ENCODE data around the gene PREPL.
"Not testable (repeated sequence)": the region's sequence is repeated elsewhere in the genome, so short reads cannot be mapped to it uniquely, and the experiment has no call there.

The PREPL gene

DNA sequence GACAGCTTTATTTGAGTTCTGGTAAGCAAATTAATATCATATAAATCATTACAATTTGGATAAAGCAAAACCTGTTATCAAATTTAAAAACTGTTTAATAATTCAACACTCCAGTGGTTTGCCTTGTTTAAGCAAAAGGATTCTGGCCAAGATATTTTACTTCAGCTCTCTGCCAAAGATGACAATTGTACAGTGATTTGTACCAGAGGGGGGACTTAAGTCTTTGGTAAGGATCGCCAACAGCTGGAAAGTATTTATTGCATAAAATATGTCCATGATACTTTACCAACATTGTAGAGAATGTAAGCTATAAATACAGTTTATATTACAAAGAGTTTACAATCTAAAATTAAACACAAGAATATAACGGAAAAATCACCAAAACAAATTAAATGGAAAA, 13.8 kb downstream of the PREPL start:
- no peak for DNase-seq

DNA sequence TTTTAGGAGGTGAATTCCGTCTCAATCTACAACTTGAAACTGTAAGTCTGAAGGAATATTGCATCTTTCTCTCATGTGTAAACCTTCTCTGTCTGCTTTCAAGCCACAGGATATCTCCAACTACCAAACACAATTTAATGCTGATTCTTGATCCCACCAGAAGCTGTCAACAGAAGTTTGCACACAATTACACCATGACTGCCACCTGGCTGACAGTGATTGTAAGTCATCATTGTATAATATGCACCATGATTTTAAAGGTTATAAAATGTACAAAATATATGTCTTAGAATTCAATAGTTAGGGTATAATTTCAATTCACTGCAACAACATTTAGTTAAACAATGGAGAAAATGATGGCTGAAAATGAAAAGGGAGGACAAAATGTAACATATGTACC, 18.4 kb downstream of the PREPL start:
- peak; percentile 6 to 77 (median 14) for DNase-seq

DNA sequence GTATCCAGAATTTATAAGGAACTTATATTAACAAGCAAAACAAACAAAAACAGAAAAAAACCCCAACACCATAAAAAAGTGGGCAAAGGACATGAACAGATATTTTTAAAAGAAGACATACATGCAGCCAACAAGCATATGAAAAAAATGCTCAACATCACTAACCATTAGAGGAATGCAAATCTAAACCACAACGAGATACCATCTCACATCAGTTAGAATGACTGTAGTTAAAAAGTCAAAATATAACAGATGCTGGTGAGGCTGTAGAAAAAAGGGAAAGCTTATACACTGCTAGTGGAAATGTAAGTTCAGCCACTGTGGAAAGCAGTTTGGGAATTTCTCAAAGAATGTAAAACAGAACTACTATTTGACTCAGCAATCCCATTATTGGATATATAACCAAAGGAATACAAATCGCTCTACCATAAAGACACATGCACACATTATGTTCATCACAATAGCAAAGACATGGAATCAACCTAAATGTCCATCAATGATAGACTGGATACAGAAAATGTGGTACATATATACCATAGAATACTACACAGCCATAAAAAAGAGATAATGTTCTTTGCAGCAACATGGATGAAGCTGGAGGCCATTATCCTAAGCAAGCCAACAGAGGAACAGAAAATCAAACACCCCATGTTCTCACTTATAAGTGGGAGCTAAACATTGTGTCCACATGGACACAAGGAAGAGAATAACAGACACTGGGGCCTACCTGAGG, 25.3 kb downstream of the PREPL start:
- DNase-seq: no peak

DNA sequence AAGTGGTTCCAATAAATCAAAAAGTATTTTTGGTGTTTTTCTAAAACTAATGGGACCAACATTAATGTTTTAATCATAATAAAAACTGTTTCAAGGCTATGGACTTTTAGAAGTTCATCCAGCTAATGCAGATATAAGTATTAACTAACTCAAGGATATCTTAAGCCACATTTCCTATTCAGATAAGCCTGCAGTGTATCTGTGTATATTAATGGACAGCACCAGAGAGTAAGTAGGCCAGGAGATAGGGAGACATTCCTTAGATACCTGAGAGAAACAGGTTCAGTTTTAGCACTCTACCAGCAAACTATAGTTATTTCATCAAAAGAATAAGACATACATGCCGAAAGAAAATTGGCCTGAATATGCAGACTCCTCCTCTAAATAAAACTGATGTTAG, 27.3 kb downstream of the PREPL start:
- DNase-seq: no peak

DNA sequence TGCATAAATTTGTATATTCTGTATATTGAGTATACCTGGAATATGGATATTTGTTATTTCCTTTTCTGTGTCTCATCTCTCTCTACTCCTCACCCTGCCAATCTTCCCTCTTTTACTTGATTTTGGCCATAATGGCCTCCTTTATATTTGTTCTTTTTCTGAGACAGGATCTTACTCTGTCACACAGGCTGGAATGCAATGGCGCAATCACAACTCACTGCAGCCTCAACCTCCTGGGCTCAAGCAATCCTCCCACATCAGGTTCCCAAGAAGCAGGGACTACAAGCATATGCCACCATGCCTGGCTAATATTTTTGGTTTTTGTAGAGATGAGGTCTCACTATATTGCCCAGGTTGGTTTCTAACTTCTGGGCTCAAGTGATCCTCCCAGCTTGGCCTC, 30.5 kb downstream of the PREPL start:
- DNase-seq: no peak

DNA sequence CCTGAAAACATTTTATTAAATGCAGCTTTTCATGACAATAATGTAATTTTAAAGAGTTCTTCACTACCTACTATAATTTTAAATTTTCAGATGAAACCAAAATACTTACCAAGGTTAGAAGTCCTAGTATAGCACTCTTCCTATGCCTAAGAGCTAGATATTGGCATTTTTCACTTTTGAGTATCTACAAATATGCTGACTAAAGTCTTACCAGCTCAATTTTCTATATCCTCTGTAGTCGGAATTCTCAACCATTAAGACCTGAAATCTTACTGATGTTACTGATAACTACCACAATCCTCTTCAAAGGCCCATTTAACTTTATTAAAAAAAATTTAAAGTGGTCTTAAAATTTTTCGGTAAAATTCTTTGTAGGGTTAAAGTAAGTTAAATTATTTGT, 32.0 kb downstream of the PREPL start:
- DNase-seq: no peak

DNA sequence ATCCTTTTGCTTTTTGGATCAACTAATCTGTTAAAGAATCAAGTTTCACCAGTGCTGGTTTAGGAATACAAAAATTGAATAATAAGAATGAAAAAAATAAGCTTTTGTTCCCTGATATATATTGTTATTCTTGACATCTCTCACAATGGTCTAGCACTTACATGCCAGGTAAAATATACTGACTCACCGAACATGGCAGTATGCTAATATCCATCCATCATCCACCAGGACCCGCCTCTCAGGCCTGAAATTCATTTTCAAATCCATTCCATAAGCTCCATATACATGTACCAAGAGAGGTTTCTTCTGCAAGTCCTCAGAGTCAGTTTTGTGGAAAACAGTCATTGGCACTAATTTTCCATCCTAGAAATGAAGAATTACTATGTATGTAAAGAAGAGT, 32.5 kb downstream of the PREPL start:
- no peak for DNase-seq

DNA sequence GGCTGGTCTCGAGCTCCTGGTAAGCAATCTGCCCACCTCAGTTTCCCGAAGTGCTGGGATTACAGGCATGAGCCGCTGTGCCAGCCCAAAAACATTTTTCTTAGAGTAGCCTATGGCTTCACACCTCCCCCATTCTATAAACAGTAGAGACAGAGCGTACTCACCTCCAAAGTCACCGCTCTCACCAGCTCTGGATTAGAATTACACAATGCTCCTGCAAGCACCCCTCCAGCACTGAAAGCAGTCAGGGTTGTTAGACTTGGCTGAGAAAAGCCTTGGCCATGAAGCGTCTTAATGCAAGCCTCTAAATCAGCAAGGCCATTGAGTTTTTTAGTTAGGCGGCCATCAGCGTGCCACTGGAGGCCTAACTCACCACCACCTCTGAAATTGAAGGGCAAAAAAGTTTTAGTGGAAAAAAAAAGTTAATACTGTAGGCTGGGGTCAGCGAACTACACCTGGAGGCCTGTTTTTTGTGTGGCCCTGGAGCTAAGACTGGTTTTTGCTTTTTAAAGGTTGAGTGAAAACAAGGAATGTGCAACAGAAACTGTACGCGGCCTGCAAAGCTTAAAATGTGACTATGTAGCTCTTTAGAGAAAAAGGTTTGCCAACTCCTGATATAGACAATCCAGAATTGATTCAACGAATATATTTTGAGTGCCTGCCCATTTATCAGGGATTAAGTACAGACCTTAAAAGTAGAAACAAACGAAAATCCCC, 34.6 kb downstream of the PREPL start:
- DNase-seq: no peak

DNA sequence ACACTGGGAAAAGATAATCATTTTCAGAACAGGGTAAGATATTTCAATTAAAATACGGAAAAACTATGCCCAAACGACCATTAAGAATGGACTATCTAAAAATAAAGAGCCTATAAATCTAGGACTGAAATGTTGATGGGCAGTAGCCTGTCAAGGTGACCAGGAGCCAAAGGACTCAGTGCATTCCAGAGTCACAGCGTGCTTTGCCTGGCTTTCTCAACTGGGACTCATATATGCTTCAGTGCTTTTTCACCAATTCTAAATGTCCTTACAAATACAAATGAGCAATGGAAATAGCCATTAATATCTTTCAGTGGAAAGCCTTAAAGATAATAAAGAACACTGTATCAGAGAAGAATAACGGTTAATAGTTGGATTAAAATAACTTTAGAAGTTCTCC, 35.4 kb downstream of the PREPL start:
- DNase-seq: no peak

DNA sequence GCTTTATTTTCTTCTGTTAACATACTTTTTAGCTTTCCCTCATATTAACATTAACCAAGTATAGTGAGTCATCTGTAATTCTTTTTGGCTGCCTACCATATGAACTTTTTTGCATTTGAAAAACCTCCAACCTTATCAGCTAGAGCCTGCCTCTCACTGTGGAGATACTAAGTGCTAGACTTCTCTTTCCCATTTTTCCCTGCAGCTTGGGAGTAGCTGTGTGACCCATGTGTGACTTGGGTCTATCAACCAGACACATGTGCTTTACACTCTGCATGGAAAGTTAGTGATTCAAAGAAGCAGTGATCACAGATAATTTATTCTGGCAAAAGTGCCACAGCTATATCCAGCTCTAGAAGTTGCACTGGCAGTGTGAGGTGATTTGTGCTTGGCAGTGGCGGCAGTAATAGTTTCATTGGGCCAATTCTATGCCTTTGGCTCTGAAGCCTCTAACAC, 36.3 kb downstream of the PREPL start:
- no peak for DNase-seq

DNA sequence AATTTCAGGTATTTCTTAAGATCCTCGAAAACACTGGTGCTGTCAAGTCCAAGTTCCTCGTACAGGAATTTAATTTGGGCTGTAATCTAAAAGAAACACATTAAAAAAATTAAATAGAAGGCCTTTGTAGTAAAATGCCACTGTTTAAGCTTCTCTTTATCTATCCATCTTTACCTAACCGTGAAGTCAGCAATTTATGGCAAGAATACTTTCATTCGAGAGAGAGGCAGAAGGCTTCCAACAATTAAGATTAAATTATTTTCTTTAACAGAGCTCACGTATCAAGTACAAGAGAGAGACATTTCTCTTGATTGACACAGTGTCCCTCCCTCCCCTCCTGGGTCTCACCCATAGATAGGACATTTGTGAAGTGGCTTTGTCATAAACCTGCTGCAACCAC, 39.9 kb downstream of the PREPL start:
- DNase-seq: no peak

DNA sequence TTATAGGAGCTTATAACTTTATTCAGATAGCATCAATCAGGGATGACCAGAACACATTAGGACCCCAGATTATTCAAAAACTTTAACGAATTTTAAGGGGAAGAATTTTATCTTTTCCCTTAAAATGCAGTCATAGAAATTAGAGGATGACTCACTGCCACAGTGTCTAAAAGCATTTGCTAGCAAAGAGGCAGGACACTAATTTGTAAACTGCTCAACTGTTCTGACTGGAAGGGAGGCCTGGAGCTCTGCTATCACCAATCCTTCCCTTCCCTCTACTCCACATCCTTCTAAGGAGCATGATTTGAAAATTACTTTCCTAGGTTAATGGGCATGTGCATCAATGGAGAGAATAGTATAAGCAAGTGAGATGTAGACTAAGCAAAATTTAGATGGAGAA, 40.5 kb downstream of the PREPL start:
- no peak for DNase-seq

DNA sequence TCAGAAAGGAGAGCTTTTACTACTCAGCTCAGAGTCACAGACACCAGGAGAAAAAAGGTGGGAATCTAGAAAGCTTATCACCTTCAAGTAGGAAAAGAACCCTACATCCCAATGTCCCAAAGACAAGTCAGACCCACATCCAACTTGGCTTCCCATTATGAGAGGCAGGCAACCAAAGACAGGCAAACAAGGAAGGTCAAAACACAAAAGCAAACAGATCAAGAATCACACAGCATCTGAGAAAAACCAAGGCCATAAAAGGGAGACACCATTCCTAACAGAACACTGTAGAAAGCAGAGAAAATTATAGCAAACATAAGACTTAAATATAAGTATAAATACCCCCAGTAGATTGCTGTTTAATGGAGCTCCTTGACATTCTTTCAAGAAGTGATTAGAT, 45.3 kb downstream of the PREPL start:
- no peak for DNase-seq

DNA sequence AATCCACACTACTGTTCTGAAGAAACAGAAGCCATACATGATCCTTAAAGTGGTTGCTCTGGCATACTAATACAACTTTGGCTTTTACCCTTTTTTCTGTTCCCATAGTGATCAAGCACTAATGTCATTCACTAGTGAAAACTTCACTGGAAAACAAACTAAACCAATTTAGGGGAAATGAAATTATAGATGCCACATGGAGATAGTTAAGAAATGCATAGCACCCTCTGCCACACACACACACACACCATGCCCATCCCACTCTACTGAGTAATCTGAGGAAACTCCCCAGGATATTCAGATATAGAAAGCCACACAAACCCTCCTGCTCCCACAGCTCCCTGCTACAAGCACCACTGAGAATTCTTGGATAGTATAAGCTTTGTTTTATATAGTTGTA, 46.9 kb downstream of the PREPL start:
- DNase-seq: no peak

DNA sequence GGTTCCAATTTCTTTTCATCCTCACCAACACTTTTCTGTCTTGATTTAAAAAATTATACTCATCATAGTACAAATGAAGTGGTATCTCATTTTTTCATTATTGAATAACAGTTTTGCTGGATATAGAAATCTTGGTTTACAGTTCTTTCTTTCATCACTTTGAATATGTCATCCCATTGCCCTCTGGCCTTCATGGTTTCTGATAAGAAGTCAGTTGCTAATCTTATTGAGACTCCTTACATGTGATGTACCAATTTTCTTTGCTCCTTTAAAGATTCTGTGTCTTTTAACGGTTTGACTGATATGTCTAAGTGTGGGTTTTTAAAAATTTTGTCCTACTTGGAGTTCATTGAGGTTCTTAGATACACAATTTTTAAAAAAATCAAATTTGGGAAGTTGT, 51.0 kb downstream of the PREPL start:
- no peak for DNase-seq

DNA sequence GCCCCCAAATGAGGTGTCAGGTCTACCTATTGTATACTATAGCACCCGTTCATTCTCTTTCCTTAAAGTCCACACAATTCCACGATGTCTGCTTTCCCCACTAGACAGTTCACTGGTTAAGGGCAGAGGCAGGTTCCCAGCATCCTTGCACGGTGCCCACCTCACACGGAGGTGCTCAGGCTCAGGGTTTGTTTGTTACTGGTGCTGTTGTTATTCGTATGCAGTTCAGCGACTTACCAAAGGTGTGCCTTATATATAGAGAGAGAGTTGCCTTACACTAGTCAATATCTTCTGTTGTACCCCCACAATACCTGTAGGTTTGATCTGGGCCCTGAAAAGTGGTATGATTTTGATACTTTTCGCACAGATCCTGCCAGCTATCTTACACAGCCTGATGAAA, 55.4 kb downstream of the PREPL start:
- DNase-seq: no peak

DNA sequence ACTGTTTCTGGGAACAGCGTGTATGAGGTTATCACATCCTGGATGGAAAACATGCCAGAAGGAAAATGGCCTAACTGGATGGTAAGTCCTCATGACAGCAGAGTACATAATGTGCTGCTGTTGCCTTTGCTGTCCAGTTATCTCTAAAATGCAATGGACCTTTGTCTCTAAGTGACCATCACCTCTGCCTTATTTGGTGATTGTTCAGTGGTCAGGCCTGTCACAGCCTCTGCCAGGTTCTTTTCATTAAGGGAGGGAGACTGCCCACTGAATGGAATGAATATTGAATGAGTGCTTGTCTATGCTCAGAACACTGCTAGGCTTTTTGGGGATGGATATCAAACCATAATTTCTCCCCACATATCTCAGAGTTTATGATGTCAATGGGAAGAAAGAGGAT, 57.0 kb downstream of the PREPL start:
- DNase-seq: no peak

DNA sequence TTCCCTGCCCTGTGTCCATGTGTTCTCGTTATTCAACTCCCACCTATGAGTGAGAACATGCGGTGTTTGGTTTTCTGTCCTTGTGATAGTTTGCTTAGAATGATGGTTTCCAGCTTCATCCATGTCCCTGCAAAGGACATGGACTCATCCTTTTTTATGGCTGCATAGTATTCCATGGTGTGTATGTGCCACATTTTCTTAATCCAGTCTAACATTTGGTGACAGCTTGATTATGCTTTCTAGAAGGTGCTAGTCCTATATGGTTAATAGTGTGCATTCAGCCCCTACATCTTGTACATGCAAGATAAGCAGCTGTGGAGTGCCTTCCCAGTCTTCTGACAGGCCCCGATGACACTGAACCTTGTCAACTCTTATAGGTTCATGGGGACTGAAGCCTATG, 57.5 kb downstream of the PREPL start:
- not testable (repeated sequence) for DNase-seq

DNA sequence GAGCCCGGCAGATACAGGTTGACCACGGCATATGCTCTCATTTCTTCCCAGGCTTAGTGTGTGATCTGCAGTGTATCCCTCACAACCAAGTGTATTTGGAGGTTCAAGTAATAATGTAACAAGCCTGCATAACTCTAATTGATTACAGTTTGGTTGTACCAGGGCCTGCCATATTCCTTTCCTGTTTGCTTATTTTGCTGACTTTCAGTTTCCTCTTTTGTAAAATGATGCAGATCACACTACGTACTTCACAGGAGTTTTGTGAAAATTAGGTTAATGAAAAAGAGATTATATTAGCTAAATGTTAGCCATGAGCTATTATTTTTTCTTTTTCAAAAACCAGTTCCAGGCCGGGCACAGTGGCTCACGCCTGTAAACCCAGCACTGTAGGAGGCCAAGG, 60.2 kb downstream of the PREPL start:
- no peak for DNase-seq

DNA sequence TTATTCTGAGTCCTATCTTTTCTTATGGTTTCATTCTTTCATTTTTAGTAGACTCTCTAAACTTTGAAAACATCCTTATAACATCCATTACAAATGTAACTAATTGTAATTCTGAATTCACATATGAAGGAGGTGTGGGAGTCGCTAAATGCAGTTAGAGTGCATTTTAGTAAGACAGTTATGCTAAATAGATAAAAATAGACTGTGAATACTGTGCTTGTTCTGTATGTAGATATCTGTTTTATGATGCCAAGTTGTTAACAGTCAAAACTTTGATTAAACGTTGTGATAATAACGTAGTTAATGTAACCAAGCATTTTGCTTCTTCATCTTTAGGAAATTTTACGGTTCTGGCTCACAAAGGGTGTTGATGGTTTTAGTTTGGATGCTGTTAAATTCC, 61.7 kb downstream of the PREPL start:
- no peak for DNase-seq

DNA sequence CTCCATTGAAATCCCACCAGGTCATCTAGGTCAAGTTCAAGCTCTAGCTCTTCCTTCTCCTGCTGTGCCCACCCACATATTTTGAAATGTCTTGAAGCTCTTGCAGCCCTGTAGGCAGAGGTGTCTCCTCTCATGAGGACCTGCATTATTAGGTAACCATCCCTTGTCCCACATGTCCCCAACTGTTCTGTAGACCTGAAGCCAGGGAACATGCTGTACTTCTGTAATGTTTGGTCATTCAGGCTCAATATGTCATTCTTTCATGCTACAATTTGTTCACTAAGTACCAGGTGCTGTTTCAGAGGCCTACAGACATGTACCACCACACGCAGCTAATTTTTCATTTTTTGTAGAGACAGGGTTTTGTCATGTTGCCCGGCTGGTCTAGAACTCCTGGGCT, 63.9 kb downstream of the PREPL start:
- no peak for DNase-seq

DNA sequence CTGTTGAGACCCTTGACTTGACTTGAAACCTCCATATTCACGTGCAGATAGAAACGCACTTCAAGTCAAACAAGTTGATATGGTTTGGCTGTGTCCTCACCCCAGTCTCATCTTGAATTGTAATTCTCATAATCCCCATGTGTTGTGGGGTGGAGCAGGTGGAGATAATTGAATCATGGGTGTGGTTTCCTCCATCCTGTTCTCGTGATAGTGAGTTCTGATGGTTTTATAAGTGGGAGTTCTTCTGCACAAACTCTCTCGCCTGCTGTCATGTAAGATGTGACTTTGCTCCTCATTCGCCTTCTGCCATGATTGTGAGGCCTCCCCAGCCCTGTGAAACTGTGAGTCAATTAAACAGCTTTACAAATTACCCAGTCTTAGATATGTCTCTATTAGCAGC, 64.6 kb downstream of the PREPL start:
- DNase-seq: no peak

DNA sequence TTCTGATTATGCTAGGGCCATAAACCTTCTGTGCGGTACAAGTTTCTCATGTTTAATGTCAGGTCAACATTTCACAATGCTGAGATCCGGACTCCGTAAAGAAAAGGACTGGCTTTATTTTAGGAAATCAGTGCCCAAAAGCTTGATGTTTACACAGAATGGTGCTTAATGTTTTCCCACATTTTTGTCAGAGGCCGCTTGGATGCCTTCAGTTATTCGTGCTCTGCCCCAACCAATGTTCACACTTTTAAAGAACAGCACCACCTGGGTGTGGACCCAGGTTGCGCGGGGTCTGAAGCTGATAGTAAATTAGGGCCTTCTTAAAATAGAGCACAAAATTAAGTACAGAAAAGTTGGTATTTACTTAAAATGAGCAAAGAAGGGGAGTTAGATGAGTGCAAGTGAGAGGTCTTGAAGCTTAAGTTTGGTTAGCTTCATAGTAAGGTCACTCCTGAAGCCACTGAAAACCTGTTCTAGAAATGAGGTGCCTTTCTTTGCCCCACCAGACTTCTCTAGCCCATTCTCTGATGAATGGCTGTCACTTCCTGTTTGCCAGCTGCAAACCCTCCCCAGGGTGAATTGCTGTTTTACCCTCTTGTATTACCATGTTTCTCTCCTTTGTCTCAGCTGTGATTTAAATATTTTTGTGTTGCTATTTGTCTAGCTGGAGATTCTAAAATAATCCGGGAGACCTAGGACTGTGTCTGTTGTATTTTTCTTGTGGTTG, 65.5 kb downstream of the PREPL start:
- DNase-seq: peak in 1 of 3 experiments; percentile 39

DNA sequence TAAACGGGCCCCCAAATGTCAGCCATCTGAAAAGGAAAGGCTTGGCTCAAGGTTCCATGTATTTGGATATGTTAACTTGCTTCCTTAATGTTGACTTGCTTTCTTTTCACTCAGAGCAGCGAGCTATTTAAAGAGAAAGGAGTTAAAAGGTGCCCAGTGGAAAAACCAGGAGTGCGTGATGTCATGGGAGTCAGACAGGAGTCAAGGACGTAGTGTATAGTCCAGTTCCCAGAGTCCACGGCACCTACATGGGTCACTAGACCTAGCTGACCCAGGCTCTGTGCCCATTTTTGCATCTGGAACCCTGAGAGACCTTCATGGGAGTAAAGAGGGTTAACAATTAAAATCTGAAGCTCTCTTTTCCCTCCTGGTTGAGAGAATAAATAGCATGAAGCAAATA, 66.2 kb downstream of the PREPL start:
- DNase-seq: no peak

Data from NCI-H1417 (cell line).